HepG2 (cell line): ENCODE measurements around the gene ZNF559. TPM values are rescaled to one million over a fixed set of nuclear protein-coding genes. Genes with fewer than 3 reads are reported as not detected.

ENCODE experiments used
- ATAC-seq: fragments of 200-7000 bp; cut with Tn5 transposase; 3 replicates; pipeline ENCODE4 v1.9.1; 2020; ENCODE audit warnings: mild to moderate bottlenecking, moderate library complexity
- Bru-seq: library from RNA; stranded (reverse); fragments of 400-500 nt; gene quantifications from one replicate; lab custom pipeline; 2021; lab: Mats Ljungman, UMichigan
- BruChase-seq, 2 experiments: library from RNA; stranded (reverse); fragments of 400-500 nt; gene quantifications; one replicate each; lab custom pipeline; 2021; lab: Mats Ljungman, UMichigan
- BruUV-seq: library from RNA; stranded (reverse); fragments of 400-500 nt; replicated peaks from 2 replicates; lab custom pipeline; 2021; lab: Mats Ljungman, UMichigan
- CTCF ChIA-PET: fragments of 300-600 bp; formaldehyde crosslinking; extraction: SDS; loops from one replicate; lab custom pipeline; 2021; ENCODE audit warnings: low total read pairs, inconsistent platforms, low intra/inter-chr PET ratio; lab: Yijun Ruan, JAX
- POLR2A ChIA-PET: fragments of 350-600 bp; sonication (Branson Sonifier 250); formaldehyde crosslinking; loops from one replicate; lab custom pipeline; 2020; ENCODE audit warnings: antibody characterized with exemption, inconsistent platforms; lab: Yijun Ruan, JAX
- DNase-seq: peaks from one replicate; pipeline ENCODE4 v3.0.0-alpha.2; 2015; ENCODE audit warnings: low spot score
- FAIRE-seq: peaks from 3 replicates; lab custom pipeline; 2011; peaks lifted over from hg19 to GRCh38; lab: Jason Lieb, UNC
- H2AFZ ChIP-seq: one replicate; pipeline ENCODE4 v1.6.1; 2011; ENCODE audit warnings: low read length, inconsistent platforms
- H3K27ac ChIP-seq: fragments of 300-600 bp; 3 replicates; pipeline ENCODE4 v1.8.0; 2011; ENCODE audit warnings: mixed run types, mild to moderate bottlenecking, mixed read lengths, low read length, inconsistent platforms; ENCODE audit not compliant: insufficient read depth; ENCODE audit errors: extremely low read length
- H3K27me3 ChIP-seq, 2 experiments: fragments of 200-600 bp in 1 of 2; 2 replicates in 1 of 2; 3 replicates in 1 of 2; pipeline versions ENCODE4 v1.6.0 to v1.8.0; 2011; ENCODE audit warnings: low read length in 2 of 2, mild to moderate bottlenecking in 2 of 2, moderate library complexity in 2 of 2, inconsistent platforms in 1 of 2; ENCODE audit not compliant: insufficient read depth in 2 of 2, control insufficient read depth in 1 of 2
- H3K36me3 ChIP-seq, 2 experiments: fragments of 200-600 bp in 1 of 2; replicated peaks in 1 of 2; 2 replicates in 1 of 2; 3 replicates in 1 of 2; pipeline versions ENCODE4 v1.5.1 to v1.8.0; 2011; ENCODE audit warnings: low read length in 2 of 2, inconsistent platforms in 1 of 2; ENCODE audit not compliant: insufficient read depth in 2 of 2, control insufficient read depth in 1 of 2
- H3K4me1 ChIP-seq: 2 replicates; pipeline ENCODE4 v1.5.1; 2012; ENCODE audit warnings: low read length, inconsistent platforms; ENCODE audit not compliant: insufficient read depth
- H3K4me2 ChIP-seq: 2 replicates; pipeline ENCODE4 v1.6.0; 2011; ENCODE audit warnings: low read depth, low read length, inconsistent platforms
- H3K4me3 ChIP-seq, 3 experiments: fragments of 200-600 bp in 1 of 3; sonication (generic), shearing (Covaris generic) in 1 of 3; replicated peaks in 1 of 3; 2 replicates each; pipeline ENCODE4 v1.5.1; 2011 to 2016; ENCODE audit warnings: low read length in 3 of 3, inconsistent platforms in 2 of 3, low read depth in 2 of 3, mild to moderate bottlenecking in 2 of 3, control low read depth in 1 of 3, mixed read lengths in 1 of 3; ENCODE audit not compliant: insufficient read depth in 1 of 3
- H3K79me2 ChIP-seq: one replicate; pipeline ENCODE4 v1.6.1; 2011; ENCODE audit warnings: low read length, inconsistent platforms; ENCODE audit not compliant: insufficient read depth
- H3K9ac ChIP-seq: 2 replicates; pipeline ENCODE4 v1.6.0; 2011; ENCODE audit warnings: mild to moderate bottlenecking, low read depth, low read length, inconsistent platforms; ENCODE audit not compliant: insufficient read depth
- H3K9me3 ChIP-seq: 2 replicates; pipeline ENCODE4 v1.5.1; 2012; ENCODE audit warnings: mild to moderate bottlenecking, low read length
- H4K20me1 ChIP-seq: 2 replicates; pipeline ENCODE4 v1.6.0; 2011; ENCODE audit warnings: inconsistent platforms, mild to moderate bottlenecking, low read length, moderate library complexity; ENCODE audit not compliant: insufficient read depth
- CC2D1A ChIP-seq: sonication (generic); formaldehyde crosslinking; IDR thresholded peaks from 2 replicates; pipeline ENCODE4 v1.8.1; 2023; ENCODE audit warnings: mild to moderate bottlenecking, missing genetic modification reagents
- FIP1L1 ChIP-seq: fragments of 200-400 bp; formaldehyde crosslinking; IDR thresholded peaks from 2 replicates; pipeline ENCODE4 v1.6.1; 2018; ENCODE audit warnings: low read depth, mild to moderate bottlenecking, low read length, moderate library complexity, borderline replicate concordance; ENCODE audit not compliant: insufficient read depth
- FOXM1 ChIP-seq: sonication (generic); formaldehyde crosslinking; IDR thresholded peaks from 2 replicates; pipeline ENCODE4 v1.5.0; 2020; ENCODE audit warnings: missing genetic modification reagents
- HCFC1 ChIP-seq: fragments of 150-350 bp; IDR thresholded peaks from 2 replicates; pipeline ENCODE4 v1.6.1; 2014; ENCODE audit warnings: low read depth, low read length
- HOXD1 ChIP-seq: sonication (generic); formaldehyde crosslinking; IDR thresholded peaks from 2 replicates; pipeline ENCODE4 v1.5.0; 2020; ENCODE audit warnings: missing genetic modification reagents
- IRX3 ChIP-seq: sonication (generic); formaldehyde crosslinking; IDR thresholded peaks from 2 replicates; pipeline ENCODE4 v1.8.1; 2023; ENCODE audit warnings: mild to moderate bottlenecking, low read depth, missing genetic modification reagents, borderline replicate concordance
- KAT7 ChIP-seq: IDR thresholded peaks from 2 replicates; pipeline ENCODE4 v1.6.1; 2018; ENCODE audit warnings: borderline replicate concordance, missing compliant biosample characterization
- LCORL ChIP-seq, 2 experiments: fragments of 450-650 bp in 1 of 2; sonication (generic) in 1 of 2; formaldehyde crosslinking in 1 of 2; IDR thresholded peaks; 2 replicates each; pipeline versions ENCODE4 v1.5.0 to v1.6.1; 2017 to 2020; ENCODE audit warnings: antibody characterized with exemption in 1 of 2, missing genetic modification reagents in 1 of 2
- MIXL1 ChIP-seq: IDR thresholded peaks from 2 replicates; pipeline ENCODE4 v1.6.1; 2016
- NFIC ChIP-seq: IDR thresholded peaks from 2 replicates; pipeline ENCODE4 v1.6.1; 2012; ENCODE audit warnings: mild to moderate bottlenecking, low read length, inconsistent platforms
- NR3C1 ChIP-seq: sonication (generic); formaldehyde crosslinking; IDR thresholded peaks from 2 replicates; pipeline ENCODE4 v1.4.0; 2020; ENCODE audit warnings: missing genetic modification reagents
- SCMH1 ChIP-seq: sonication (generic); formaldehyde crosslinking; IDR thresholded peaks from 2 replicates; pipeline ENCODE4 v1.9.0; 2021; ENCODE audit warnings: missing genetic modification reagents, mild to moderate bottlenecking, borderline replicate concordance
- XBP1 ChIP-seq: sonication (generic); formaldehyde crosslinking; IDR thresholded peaks from 2 replicates; pipeline ENCODE4 v1.5.0; 2020; ENCODE audit warnings: missing genetic modification reagents
- ZBTB49 ChIP-seq: sonication (generic); formaldehyde crosslinking; IDR thresholded peaks from 2 replicates; pipeline ENCODE4 v1.4.0; 2020; ENCODE audit warnings: missing genetic modification reagents, borderline replicate concordance
- ZNF234 ChIP-seq: sonication (generic); formaldehyde crosslinking; conservative IDR thresholded peaks from 2 replicates; pipeline ENCODE4 v1.5.1; 2020; ENCODE audit warnings: mild to moderate bottlenecking, missing genetic modification reagents
- ZNF260 ChIP-seq: sonication (generic); formaldehyde crosslinking; IDR thresholded peaks from 2 replicates; pipeline ENCODE4 v1.4.0; 2020; ENCODE audit warnings: missing genetic modification reagents, low read depth, mild to moderate bottlenecking, borderline replicate concordance
- ZNF724P ChIP-seq: sonication (generic); formaldehyde crosslinking; IDR thresholded peaks from 2 replicates; pipeline ENCODE4 v1.8.0; 2022; ENCODE audit warnings: missing genetic modification reagents, borderline replicate concordance
- ZSCAN22 ChIP-seq: sonication (generic); formaldehyde crosslinking; IDR thresholded peaks from 2 replicates; pipeline ENCODE4 v1.4.0; 2020; ENCODE audit warnings: mild to moderate bottlenecking, missing genetic modification reagents
- WGBS: methylation state at CpG from one replicate; pipeline ENCODE4 v1.1.6; 2017; ENCODE audit warnings: low lambda C conversion rate; 5-methylcytosine and 5-hydroxymethylcytosine counted together
- in situ Hi-C: cut with HindIII; loops from 2 replicates; pipeline ENCODE4 v1.10.0; 2017; ENCODE audit warnings: low pct_unique_long_range_greater_than_20kb; ENCODE audit not compliant: extremely low pct_ligation_motif_present
- intact Hi-C: fragments of 100-400 bp; cut with micrococcal nuclease; formaldehyde crosslinking; loops from one replicate; pipeline ENCODE4 v1.10.0; 2022; ENCODE audit not compliant: unreplicated experiment
- long read RNA-seq, 2 experiments: library from RNA in 1 of 2; library from polyadenylated mRNA in 1 of 2; stranded (forward) in 1 of 2; unstranded in 1 of 2; transcript quantifications; one replicate each; pipeline ENCODE4 v2.0.0, GENCODE V29; 2019 to 2022
- polyA minus RNA-seq, 3 experiments: library from RNA; depleted of rRNA, polyadenylated mRNA; stranded (reverse); fragments of >200 nt; gene quantifications; 2 replicates each; pipeline ENCODE4 v1.2.3, GENCODE V29; 2011; ENCODE audit warnings: low replicate concordance in 1 of 3
- polyA plus RNA-seq, 8 experiments: library from polyadenylated mRNA; depleted of rRNA in 3 of 8; stranded (reverse) in 7 of 8; unstranded in 1 of 8; fragments of >200 nt; fragmentation: Illumina TruSeq in 4 of 8; extraction: Trizol in 4 of 8; gene quantifications; 2 replicates each; pipeline versions ENCODE4 v1.2.1 to v1.2.3, GENCODE V29; 2011 to 2016; ENCODE audit warnings: low read depth in 4 of 8, missing spikeins in 1 of 8, mixed read lengths in 1 of 8; ENCODE audit not compliant: insufficient read depth in 1 of 8
- total RNA-seq, 5 experiments: library from RNA; depleted of rRNA; stranded (reverse); fragments of >200 nt; fragmentation: Illumina TruSeq; extraction: Trizol; gene quantifications; 2 replicates each; pipeline ENCODE4 v1.2.3, GENCODE V29; 2016; ENCODE audit warnings: low read depth in 1 of 5

The ZNF559 gene
- total RNA-seq (2016; rRNA removed; fragmentation: Illumina TruSeq; extraction: Trizol), result 9.5 and 9.8 TPM in 2 replicates
- total RNA-seq (2016; cell fraction: cytosol; rRNA removed; fragmentation: Illumina TruSeq; extraction: Trizol; ENCODE audit: low read depth), result 1.5 and 2.4 TPM in 2 replicates
- total RNA-seq (2016; cell fraction: insoluble cytoplasmic fraction; rRNA removed; fragmentation: Illumina TruSeq; extraction: Trizol), result 7.4 and 9.5 TPM in 2 replicates
- total RNA-seq (2016; cell fraction: membrane; rRNA removed; fragmentation: Illumina TruSeq; extraction: Trizol), result 4.5 and 4.8 TPM in 2 replicates
- 10.3 and 10.7 TPM in 2 replicates for total RNA-seq (2016; cell fraction: nucleus; rRNA removed; fragmentation: Illumina TruSeq; extraction: Trizol)
- 5.6 and 6.3 TPM in 2 replicates for polyA plus RNA-seq (2011; rRNA removed)
- polyA plus RNA-seq (2011; cell fraction: cytosol; rRNA removed), result 1.3 and 3.3 TPM in 2 replicates
- polyA plus RNA-seq (2011; cell fraction: nucleus; rRNA removed), result 4.5 and 6.0 TPM in 2 replicates
- 4.8 and 7.6 TPM in 2 replicates for polyA plus RNA-seq (2012)
- 0.52 and 0.62 TPM in 2 replicates for polyA plus RNA-seq (2016; cell fraction: cytosol; fragmentation: Illumina TruSeq; extraction: Trizol; ENCODE audit: low read depth)
- 6.3 and 7.5 TPM in 2 replicates for polyA plus RNA-seq (2016; cell fraction: insoluble cytoplasmic fraction; fragmentation: Illumina TruSeq; extraction: Trizol; ENCODE audit: low read depth)
- 1.2 and 1.3 TPM in 2 replicates for polyA plus RNA-seq (2016; cell fraction: membrane; fragmentation: Illumina TruSeq; extraction: Trizol; ENCODE audit: low read depth)
- 12.5 and 13.4 TPM in 2 replicates for polyA plus RNA-seq (2016; cell fraction: nucleus; fragmentation: Illumina TruSeq; extraction: Trizol; ENCODE audit: insufficient read depth, low read depth)
- 3.1 and 4.3 TPM in 2 replicates for polyA minus RNA-seq (2011; rRNA and poly(A)+ RNA removed; ENCODE audit: low replicate concordance)
- 2.5 and 5.9 TPM in 2 replicates for polyA minus RNA-seq (2011; cell fraction: cytosol; rRNA and poly(A)+ RNA removed)
- 8.9 and 15.2 TPM in 2 replicates for polyA minus RNA-seq (2011; cell fraction: nucleus; rRNA and poly(A)+ RNA removed)
- Bru-seq, nascent RNA, result percentile 56 among the genes with signal in this experiment
- BruChase-seq, experiment 1, labeled RNA remaining after a 6-hour chase, result percentile 70 among the genes with signal in this experiment
- percentile 72 among the genes with signal in this experiment for BruChase-seq, experiment 2, labeled RNA remaining after a 2-hour chase
- long read RNA-seq, experiment 1, partial matches to known transcripts, result 0 of 1 reads
- long read RNA-seq, experiment 1, other reads (novel, unspliced or antisense), result 1 of 1 reads
- long read RNA-seq, experiment 2, partial matches to known transcripts, result 0 of 2 reads
- long read RNA-seq, experiment 2, other reads (novel, unspliced or antisense), result 1 of 2 reads

GRCh38 chr19:9323919-9324583 is at the start of gene ZNF559:
TSS of gene ZNF559 (plus strand) at chr19:9324179. CDS start at chr19:9338550, 14,371 bp downstream.
- ATAC-seq (peak; percentile 96), DNase-seq (peak; percentile 85), FAIRE-seq (peak; percentile 39)
- H3K4me3 ChIP-seq, result peak within 1 kb of the TSS; percentile 52 to 74 (median 64); a peak in 5 of 6 replicates
- no peaks in the 10 kb centered on the region for H3K79me2 ChIP-seq
- 0 out of 2 replicates have a peak, but pooled peaks cover 10% of the 10 kb centered on the region for H3K4me1 ChIP-seq
- H3K36me3 ChIP-seq, result 0 out of 5 replicates have a peak, but pooled peaks cover 0 to 3% of the 10 kb centered on the region in 2 experiments
- peaks cover 20% of the 10 kb centered on the region for H3K9me3 ChIP-seq
- 20% methylated on average over 42 of the region's 48 CpGs for WGBS
- no peaks in the 10 kb centered on the region for H4K20me1 ChIP-seq
- in situ Hi-C loops (no loop called here), intact Hi-C loops (loop anchor here (1.0 kb wide), 1 partner anchor 214 kb away; the partner anchor contains the start of gene ZNF426)
- peak within 1 kb of the TSS; percentile 72 for H3K9ac ChIP-seq
- peak within 1 kb of the TSS; percentile 82 for H2AFZ ChIP-seq
- H3K27me3 ChIP-seq, result no peaks in the 10 kb centered on the region
- peak within 1 kb of the TSS; percentile 74 for H3K27ac ChIP-seq
- ChIA-PET POLR2A (interaction anchor here (0.8 kb wide), 1 partner anchor 111 kb away, joined by 3 read pairs; the partner anchor contains the start of gene ZNF266), CTCF (no interaction called here)
- peak within 1 kb of the TSS; percentile 84 for H3K4me2 ChIP-seq
- BruUV-seq, result no TSS peak
- no peak for TF ChIP-seq KAT7 (CRISPR knock-in tag)
- no peak for TF ChIP-seq MIXL1 (CRISPR knock-in tag)
- no peak for TF ChIP-seq HCFC1
- no peak for TF ChIP-seq NR3C1 (CRISPR knock-in tag)
- TF ChIP-seq SCMH1 (CRISPR knock-in tag), result no peak
- no peak for TF ChIP-seq IRX3 (CRISPR knock-in tag)
- TF ChIP-seq ZSCAN22, result no peak
- TF ChIP-seq ZBTB49 (CRISPR knock-in tag), result no peak
- no peak for TF ChIP-seq CC2D1A (CRISPR knock-in tag)
- TF ChIP-seq ZNF724P (CRISPR knock-in tag), result no peak
- no peak for TF ChIP-seq FOXM1 (CRISPR knock-in tag)
- no peak for TF ChIP-seq ZNF260
- TF ChIP-seq NFIC, result no peak
- no peak for TF ChIP-seq LCORL (IDR thresholded peaks at IDR 0.05)
- TF ChIP-seq LCORL (CRISPR knock-in tag; IDR thresholded peaks at IDR 0.05), result peak; percentile 38; the same call in 1 of the 2 replicates
- TF ChIP-seq FIP1L1, result no peak
- no peak for TF ChIP-seq XBP1
- TF ChIP-seq ZNF234 (CRISPR knock-in tag), result no peak
- no peak for TF ChIP-seq HOXD1 (CRISPR knock-in tag)
